Stimulated activated effector memory CD8-positive, alpha-beta T cell treated with anti-CD3 and anti-CD28 coated beads, Interleukin-12 subunit alpha, Interleukin-12 subunit beta, amount 100 ng/mL, for 72 hours (primary cell): ENCODE data around the gene HNRNPUL1.
A peak's percentile ranks its signal among the peaks of the same experiment; 100 is the strongest.

ENCODE experiments used
- ATAC-seq: fragments of 150-1000 bp; cut with Tn5 transposase; 2 replicates; pipeline ENCODE4 v1.10.0; 2021
- DNase-seq, 2 donors: peaks; one replicate each; pipeline ENCODE4 v3.0.0; 2021 to 2022; ENCODE audit warnings: low spot score in 2 of 2
- H3K27ac Mint-ChIP-seq: one replicate; pipeline ENCODE4 v1.8.0; 2022; ENCODE audit warnings: mild to moderate bottlenecking, mixed read lengths
- H3K36me3 Mint-ChIP-seq: one replicate; pipeline ENCODE4 v1.8.0; 2022; ENCODE audit warnings: mild to moderate bottlenecking, mixed read lengths
- H3K4me1 Mint-ChIP-seq: one replicate; pipeline ENCODE4 v1.8.0; 2022; ENCODE audit warnings: mixed read lengths
- H3K4me3 Mint-ChIP-seq: one replicate; pipeline ENCODE4 v1.8.0; 2022; ENCODE audit warnings: mild to moderate bottlenecking, mixed read lengths
- H3K9me3 Mint-ChIP-seq: one replicate; pipeline ENCODE4 v1.8.0; 2022; ENCODE audit warnings: mixed read lengths

The HNRNPUL1 gene

GRCh38 chr19:41263850-41264580, at the start of gene HNRNPUL1:
Gene HNRNPUL1 (plus strand): TSS chr19:41264372. CDS start chr19:41264504, 132 bp downstream.
- Mint-ChIP-seq H3K9me3 (no peaks in the 10 kb centered on the region), H3K4me1 (peaks cover 52% of the 10 kb centered on the region), H3K36me3 (peaks cover 74% of the 10 kb centered on the region), H3K4me3 (peak within 1 kb of the TSS; percentile 99), H3K27ac (peak within 1 kb of the TSS; percentile 100)
- peak; percentile 100 for DNase-seq
- peak; percentile 81 for ATAC-seq

- Mint-ChIP-seq H3K9me3 (no peaks in the 10 kb centered on the region), H3K27ac (no peak overlapping the region), H3K4me1 (peaks cover 22% of the 10 kb centered on the region), H3K4me3 (no peak overlapping the region), H3K36me3 (no peaks in the 10 kb centered on the region)
- no peak for ATAC-seq
- DNase-seq: no peak
Observed at GRCh38 chr19:41217741-41218140, 46.4 kb upstream of the HNRNPUL1 start.

- Mint-ChIP-seq H3K4me3 (no peak overlapping the region), H3K4me1 (peaks cover 27% of the 10 kb centered on the region), H3K9me3 (no peaks in the 10 kb centered on the region), H3K27ac (no peak overlapping the region), H3K36me3 (no peaks in the 10 kb centered on the region)
- no peak for ATAC-seq
- no peak for DNase-seq
Observed at GRCh38 chr19:41218249-41218614, 45.9 kb upstream of the HNRNPUL1 start.

- no peak for DNase-seq
- peaks cover 33% of the 10 kb centered on the region for H3K4me1 Mint-ChIP-seq
- no peaks in the 10 kb centered on the region for H3K9me3 Mint-ChIP-seq
- H3K36me3 Mint-ChIP-seq: no peaks in the 10 kb centered on the region
- no peak for ATAC-seq
- H3K4me3 Mint-ChIP-seq: no peak within 1 kb of the TSS
- H3K27ac Mint-ChIP-seq: peak within 1 kb of the TSS; percentile 77
Observed at GRCh38 chr19:41218615-41219507, 45.3 kb upstream of the HNRNPUL1 start, which contains the start of gene AXL. Gene AXL (plus strand): TSS chr19:41219223. CDS start chr19:41219393, 170 bp downstream.

- no peaks in the 10 kb centered on the region for H3K36me3 Mint-ChIP-seq
- no peaks in the 10 kb centered on the region for H3K9me3 Mint-ChIP-seq
- DNase-seq (no peak), ATAC-seq (no peak)
- peak overlapping the region; percentile 77 for H3K27ac Mint-ChIP-seq
- no peak overlapping the region for H3K4me3 Mint-ChIP-seq
- peaks cover 38% of the 10 kb centered on the region for H3K4me1 Mint-ChIP-seq
Observed at GRCh38 chr19:41219924-41220567, 44.1 kb upstream of the HNRNPUL1 start.

GRCh38 chr19:41220811-41221210, 43.4 kb upstream of the HNRNPUL1 start:
- peaks cover 4% of the 10 kb centered on the region for H3K36me3 Mint-ChIP-seq
- H3K9me3 Mint-ChIP-seq: no peaks in the 10 kb centered on the region
- no peak overlapping the region for H3K27ac Mint-ChIP-seq
- H3K4me3 Mint-ChIP-seq: no peak overlapping the region
- H3K4me1 Mint-ChIP-seq: peaks cover 45% of the 10 kb centered on the region
- no peak for ATAC-seq
- no peak for DNase-seq

GRCh38 chr19:41221514-41222205, 42.5 kb upstream of the HNRNPUL1 start:
- H3K4me3 Mint-ChIP-seq: no peak overlapping the region
- H3K4me1 Mint-ChIP-seq: peaks cover 51% of the 10 kb centered on the region
- ATAC-seq: no peak

GRCh38 chr19:41222240-41222639, 41.9 kb upstream of the HNRNPUL1 start:
- peaks cover 5% of the 10 kb centered on the region for H3K36me3 Mint-ChIP-seq
- H3K4me3 Mint-ChIP-seq: no peak overlapping the region
- DNase-seq (no peak), ATAC-seq (no peak)
- H3K4me1 Mint-ChIP-seq: peaks cover 56% of the 10 kb centered on the region
- H3K9me3 Mint-ChIP-seq: no peaks in the 10 kb centered on the region
- H3K27ac Mint-ChIP-seq: no peak overlapping the region

More at GRCh38 chr19:41221514-41222205, 42.5 kb upstream of the HNRNPUL1 start:
- H3K36me3 Mint-ChIP-seq: peaks cover 5% of the 10 kb centered on the region
- DNase-seq: no peak
- no peaks in the 10 kb centered on the region for H3K9me3 Mint-ChIP-seq
- H3K27ac Mint-ChIP-seq: no peak overlapping the region

- H3K36me3 Mint-ChIP-seq: peaks cover 5% of the 10 kb centered on the region
- ATAC-seq (no peak), DNase-seq (no peak)
- peaks cover 53% of the 10 kb centered on the region for H3K4me1 Mint-ChIP-seq
- H3K27ac Mint-ChIP-seq: peak overlapping the region; percentile 93
- H3K4me3 Mint-ChIP-seq: no peak overlapping the region
- no peaks in the 10 kb centered on the region for H3K9me3 Mint-ChIP-seq
Observed at GRCh38 chr19:41223431-41224234, 40.5 kb upstream of the HNRNPUL1 start.

- Mint-ChIP-seq H3K9me3 (no peaks in the 10 kb centered on the region), H3K36me3 (peaks cover 5% of the 10 kb centered on the region), H3K4me1 (peaks cover 45% of the 10 kb centered on the region), H3K27ac (peak overlapping the region; percentile 93), H3K4me3 (no peak overlapping the region)
- DNase-seq (no peak), ATAC-seq (no peak)
Observed at GRCh38 chr19:41224632-41225031, 39.5 kb upstream of the HNRNPUL1 start.

- peak overlapping the region; percentile 78 for H3K4me3 Mint-ChIP-seq
- H3K9me3 Mint-ChIP-seq: no peaks in the 10 kb centered on the region
- H3K4me1 Mint-ChIP-seq: peaks cover 40% of the 10 kb centered on the region
- no peak for DNase-seq
- peak; percentile 94 for ATAC-seq
- H3K27ac Mint-ChIP-seq: peak overlapping the region; percentile 93
- H3K36me3 Mint-ChIP-seq: peaks cover 5% of the 10 kb centered on the region
Observed at GRCh38 chr19:41225238-41226052, 38.7 kb upstream of the HNRNPUL1 start.

GRCh38 chr19:41226053-41226873, 37.9 kb upstream of the HNRNPUL1 start:
- H3K4me1 Mint-ChIP-seq: peaks cover 34% of the 10 kb centered on the region
- peak overlapping the region; percentile 78 for H3K4me3 Mint-ChIP-seq
- peaks cover 5% of the 10 kb centered on the region for H3K36me3 Mint-ChIP-seq
- H3K9me3 Mint-ChIP-seq: no peaks in the 10 kb centered on the region
- peak; percentile 14 to 53 for DNase-seq
- peak overlapping the region; percentile 93 for H3K27ac Mint-ChIP-seq
- ATAC-seq: peak; percentile 31

- Mint-ChIP-seq H3K4me1 (peaks cover 34% of the 10 kb centered on the region), H3K4me3 (peak overlapping the region; percentile 78), H3K27ac (peak overlapping the region; percentile 52), H3K9me3 (no peaks in the 10 kb centered on the region), H3K36me3 (peaks cover 5% of the 10 kb centered on the region)
- ATAC-seq: peak; percentile 2
- no peak for DNase-seq
Observed at GRCh38 chr19:41226874-41227390, 37.2 kb upstream of the HNRNPUL1 start.
